AML-193 (cell line): ENCODE results near the gene KRT81.
A peak's percentile ranks its signal among the peaks of the same experiment; 100 is the strongest.
"Not testable (repeated sequence)": the region's sequence is repeated elsewhere in the genome, so short reads cannot be mapped to it uniquely, and the experiment has no call there.

ENCODE experiments used
- DNase-seq, 2 experiments: peaks; one replicate each; lab custom pipeline; 2025; lab: John Stamatoyannopoulos, UW

KRT81 gene

GRCh38 chr12:52296572-52297215 lies 5.4 kb upstream of the KRT81 start:
- DNase-seq: no peak

DNA sequence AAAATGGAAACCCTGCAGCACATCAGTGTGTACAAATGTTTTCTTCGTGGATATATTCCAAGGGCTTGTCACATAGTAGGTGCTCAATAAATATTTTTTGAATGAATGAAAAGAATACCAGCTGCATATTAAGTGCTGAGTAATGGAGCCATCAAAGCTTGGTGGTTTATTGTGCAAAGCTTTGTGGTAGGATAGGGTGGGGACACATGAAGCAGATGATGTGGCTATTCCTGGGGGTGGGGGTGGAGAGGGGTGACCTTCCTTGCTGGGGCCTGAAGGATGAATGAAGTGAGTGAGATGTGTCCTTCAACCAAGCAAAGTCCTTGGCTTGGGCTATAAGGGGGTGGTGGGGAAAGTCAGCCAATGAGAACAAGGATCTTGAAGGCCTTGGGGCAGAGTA lies 4.3 kb upstream of the KRT81 start:
- peak; percentile 64 to 73 for DNase-seq

DNA sequence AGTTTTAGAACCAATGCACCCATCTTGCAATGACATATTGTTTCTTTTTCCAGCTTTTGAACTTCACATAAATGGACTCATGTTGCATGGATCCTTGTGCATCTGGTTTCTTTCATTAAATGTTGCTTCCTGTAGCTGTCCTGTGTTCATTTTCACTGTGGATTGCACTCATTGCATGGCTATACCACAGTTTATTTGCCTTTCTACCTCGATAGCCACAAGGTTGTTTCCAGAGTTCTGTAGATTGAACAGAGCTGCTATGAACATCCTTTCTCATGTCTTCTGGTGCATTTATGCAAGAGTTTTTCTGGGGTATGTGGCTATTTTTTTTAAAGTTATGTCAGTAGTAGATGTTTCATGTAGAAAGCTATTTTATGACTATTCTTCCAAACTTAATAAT lies 3.5 kb upstream of the KRT81 start:
- no peak for DNase-seq

GRCh38 chr12:52293926-52294325 lies 2.6 kb upstream of the KRT81 start:
- DNase-seq: no peak

GRCh38 chr12:52290483-52291134 lies 725 bp downstream of the KRT81 start:
- not testable (repeated sequence) for DNase-seq

DNA sequence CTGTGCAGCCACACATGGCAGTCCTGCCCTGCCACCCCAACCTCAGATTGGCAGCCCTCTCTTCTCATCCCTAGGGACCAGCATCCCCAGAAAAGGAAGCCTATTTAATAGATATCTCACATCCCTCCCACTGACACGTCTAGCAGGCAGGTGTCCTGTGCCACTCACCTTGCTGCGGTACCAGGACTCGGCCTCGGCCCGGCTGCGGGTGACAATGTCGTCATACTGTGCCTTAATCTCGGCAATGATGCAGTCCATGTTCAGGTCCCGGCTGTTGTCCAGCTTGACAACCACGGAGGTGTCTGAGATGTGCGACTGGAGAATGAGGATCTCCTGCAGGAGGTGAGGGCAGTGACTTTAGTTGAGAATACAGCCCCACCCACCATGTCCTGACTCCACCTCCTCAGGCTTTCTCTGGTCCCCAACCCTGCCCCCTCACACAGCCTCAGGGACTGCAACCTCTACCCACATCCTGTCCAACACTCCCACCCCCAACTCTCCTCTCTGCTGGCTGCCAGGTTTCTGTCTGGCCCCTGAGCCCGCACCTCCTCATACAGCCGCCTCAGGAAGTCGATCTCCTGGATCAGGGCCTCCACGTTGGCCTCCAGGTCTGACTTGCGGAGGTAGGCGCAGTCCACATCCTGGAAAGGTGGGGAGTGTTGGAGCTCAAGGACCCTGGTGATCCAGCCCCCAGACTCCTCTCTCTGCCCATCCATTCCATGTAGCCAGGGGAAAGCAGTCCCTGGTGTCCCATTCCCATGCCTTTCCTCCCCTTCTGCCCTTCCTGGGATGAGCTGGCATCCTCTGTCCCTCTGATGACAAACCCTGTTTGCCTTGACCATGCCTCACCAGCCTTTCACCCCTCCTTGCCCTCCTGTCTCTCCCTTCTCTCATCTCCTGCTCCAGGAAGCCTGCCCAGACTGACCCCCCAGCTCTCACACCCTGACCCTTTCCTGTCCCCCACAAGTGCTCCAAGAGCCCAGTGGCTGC lies 3.2 kb downstream of the KRT81 start:
- peak in 1 of 2 experiments; percentile 18 for DNase-seq

DNA sequence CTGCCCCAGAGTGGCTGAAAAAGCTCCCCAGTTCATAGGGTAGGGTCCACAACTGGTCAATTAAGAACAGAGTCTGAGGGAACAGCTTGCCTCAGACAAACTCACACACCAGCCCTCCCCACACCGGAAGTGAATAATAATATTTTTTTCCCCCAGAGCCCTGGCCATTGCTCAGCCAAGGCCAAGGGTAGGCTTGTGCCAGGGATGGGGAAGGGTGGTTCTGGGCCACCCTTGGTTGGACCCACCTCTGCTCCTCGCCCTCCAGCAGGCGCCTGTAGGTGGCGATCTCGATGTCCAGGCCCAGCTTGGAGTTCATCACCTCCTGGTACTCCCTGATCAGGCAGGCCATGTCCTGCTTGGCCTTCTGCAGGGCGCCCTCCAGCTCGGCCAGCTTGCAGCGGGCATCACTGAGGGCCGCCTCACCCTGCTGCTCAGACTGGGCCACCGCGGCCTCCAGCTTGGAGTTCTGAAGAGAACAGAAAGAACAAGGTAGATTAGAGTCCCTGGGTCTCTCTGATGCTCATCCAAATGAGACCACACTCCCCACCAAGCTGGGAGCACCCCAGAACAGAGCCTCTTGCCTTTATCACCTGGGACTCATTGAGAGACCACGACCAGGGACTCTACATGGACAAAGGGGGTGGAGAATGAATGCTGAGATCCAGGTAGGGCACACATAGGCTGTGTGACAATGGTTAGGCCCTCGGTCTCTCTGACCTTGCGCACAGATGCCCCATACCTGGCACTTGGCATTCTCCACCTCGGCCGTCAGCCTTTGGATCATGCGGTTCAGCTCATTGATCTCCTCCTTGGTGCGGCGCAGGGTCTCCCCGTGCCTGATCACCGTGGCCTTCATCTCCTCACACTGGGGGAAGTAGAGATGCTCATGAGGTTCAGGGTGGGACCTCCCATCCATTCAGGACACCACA lies 4.2 kb downstream of the KRT81 start:
- not testable (repeated sequence) for DNase-seq

DNA sequence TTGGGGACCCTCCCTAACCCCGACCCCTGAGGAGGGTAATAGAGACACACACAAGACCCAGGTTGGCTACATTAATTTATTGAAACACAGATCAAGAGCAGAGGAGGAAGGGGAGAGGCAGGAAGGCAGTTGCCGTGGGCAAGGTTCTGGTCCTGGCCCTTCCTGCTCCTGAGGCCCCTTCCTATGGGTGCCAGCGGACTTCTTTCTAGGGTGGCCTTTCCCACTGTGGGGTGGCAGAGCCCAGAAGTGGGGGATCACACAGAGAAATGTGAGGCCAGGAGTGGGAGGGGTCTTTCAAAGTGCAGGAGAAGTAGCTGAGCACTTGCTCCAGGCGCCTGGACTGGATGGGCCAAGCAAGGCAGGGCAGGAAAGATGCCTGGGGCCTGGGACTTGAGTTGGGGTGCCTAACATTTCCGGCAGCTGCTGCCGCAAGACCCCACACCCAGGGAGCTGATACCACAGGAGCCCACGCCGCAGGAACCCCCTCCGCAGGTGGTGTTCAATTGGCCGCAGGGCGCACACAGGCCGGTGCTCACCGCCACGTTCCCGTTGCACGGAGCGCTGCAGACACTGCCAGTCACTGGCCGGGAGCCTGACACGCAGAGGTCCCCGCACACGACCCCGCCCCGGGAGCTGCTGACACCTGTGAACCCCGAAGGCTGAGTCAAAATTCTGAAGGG lies 5.3 kb downstream of the KRT81 start:
- DNase-seq: no peak

- no peak for DNase-seq
Measured at GRCh38 chr12:52285172-52285745, 6.1 kb downstream of the KRT81 start.

GRCh38 chr12:52284562-52285171 lies 6.7 kb downstream of the KRT81 start:
- no peak for DNase-seq

GRCh38 chr12:52280796-52281560 lies 10.4 kb downstream of the KRT81 start:
- no peak for DNase-seq

- DNase-seq: peak in 1 of 2 experiments; percentile 24
Measured at GRCh38 chr12:52280319-52280795, 11.0 kb downstream of the KRT81 start.

- DNase-seq: no peak
Measured at GRCh38 chr12:52279422-52280318, 11.7 kb downstream of the KRT81 start.

GRCh38 chr12:52278575-52279421 lies 12.5 kb downstream of the KRT81 start:
- peak; percentile 43 to 49 for DNase-seq

DNA sequence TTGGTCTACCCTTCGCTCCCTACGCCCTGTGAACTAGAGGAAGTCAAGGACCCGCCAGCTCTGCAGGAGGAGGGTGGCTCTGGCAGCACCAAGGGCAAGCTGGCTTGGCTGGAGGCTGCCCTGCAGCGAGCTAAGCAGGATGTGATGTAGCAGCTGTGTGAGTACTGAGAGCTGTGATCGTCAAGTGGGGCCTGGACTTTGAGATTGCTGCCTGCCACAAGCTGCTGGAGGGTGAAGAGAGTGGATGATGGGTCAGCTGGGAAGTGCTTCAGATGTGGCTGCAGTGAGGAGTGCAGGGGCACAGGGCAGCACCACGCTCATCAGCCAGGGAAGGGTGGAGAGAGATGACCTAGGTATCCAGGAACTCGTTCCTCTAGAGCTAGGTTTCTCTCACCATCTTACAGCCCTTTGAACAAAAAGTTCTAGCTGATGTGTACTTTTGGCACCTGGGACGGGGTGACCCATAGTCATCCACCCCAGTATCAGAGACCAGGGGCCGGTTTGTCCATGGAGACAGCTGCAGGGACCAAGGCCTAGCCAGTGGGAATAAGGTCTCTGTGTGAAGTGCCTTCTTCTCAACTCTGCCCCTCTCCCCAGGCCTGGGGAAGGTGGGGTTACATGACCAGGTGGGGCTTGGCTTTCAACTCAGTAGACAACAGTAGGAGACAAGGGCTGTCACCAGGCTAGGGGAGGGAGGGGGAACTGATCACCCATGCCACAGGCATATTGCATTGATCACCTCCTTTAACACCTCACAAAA lies 13.7 kb downstream of the KRT81 start:
- no peak for DNase-seq

- DNase-seq: no peak
Measured at GRCh38 chr12:52275686-52276085, 15.6 kb downstream of the KRT81 start.
